SK-N-DZ (cell line): Measurements from ENCODE around the gene HSD17B1. TPM values are rescaled to one million over a fixed set of nuclear protein-coding genes. Genes with fewer than 3 reads are reported as not detected.
"Not testable (repeated sequence)": the region's sequence is repeated elsewhere in the genome, so short reads cannot be mapped to it uniquely, and the experiment has no call there.

Source experiments
- DNase-seq: peaks from one replicate; pipeline ENCODE4 v3.0.0-alpha.2; 2015; ENCODE audit warnings: low spot score
- polyA plus RNA-seq, 2 experiments: library from polyadenylated mRNA; depleted of rRNA; stranded (reverse); fragments of >200 nt; gene quantifications; 2 replicates each; pipeline ENCODE4 v1.2.3, GENCODE V29; 2014

The HSD17B1 gene, protein sequence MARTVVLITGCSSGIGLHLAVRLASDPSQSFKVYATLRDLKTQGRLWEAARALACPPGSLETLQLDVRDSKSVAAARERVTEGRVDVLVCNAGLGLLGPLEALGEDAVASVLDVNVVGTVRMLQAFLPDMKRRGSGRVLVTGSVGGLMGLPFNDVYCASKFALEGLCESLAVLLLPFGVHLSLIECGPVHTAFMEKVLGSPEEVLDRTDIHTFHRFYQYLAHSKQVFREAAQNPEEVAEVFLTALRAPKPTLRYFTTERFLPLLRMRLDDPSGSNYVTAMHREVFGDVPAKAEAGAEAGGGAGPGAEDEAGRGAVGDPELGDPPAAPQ
- 0.33 and 1.2 TPM in 2 replicates for polyA plus RNA-seq (2014; cell fraction: cytosol; rRNA removed)
- 0.76 and 1.3 TPM in 2 replicates for polyA plus RNA-seq (2014; cell fraction: nucleus; rRNA removed)

DNA sequence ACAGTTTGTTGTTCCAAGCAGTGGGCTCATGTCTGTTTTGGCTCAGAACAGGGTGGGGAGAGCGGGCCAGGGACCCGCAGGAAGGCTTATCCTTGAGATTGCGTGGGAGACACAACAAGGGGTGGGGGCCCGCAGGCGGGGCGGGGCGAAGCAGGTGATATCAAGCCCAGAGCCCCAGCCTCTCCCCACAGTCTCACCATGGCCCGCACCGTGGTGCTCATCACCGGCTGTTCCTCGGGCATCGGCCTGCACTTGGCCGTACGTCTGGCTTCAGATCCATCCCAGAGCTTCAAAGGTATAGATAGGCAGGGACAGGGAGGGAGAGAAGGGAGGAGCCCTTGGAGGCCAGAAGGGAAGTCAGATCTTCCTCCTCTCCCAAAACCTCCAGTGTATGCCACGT, at the start of gene HSD17B1:
TSS of gene HSD17B1 (plus strand) at position 188 of the 400 bp plus-strand sequence. CDS start at position 199, 11 bp downstream.
- DNase-seq = not testable (repeated sequence)

DNA sequence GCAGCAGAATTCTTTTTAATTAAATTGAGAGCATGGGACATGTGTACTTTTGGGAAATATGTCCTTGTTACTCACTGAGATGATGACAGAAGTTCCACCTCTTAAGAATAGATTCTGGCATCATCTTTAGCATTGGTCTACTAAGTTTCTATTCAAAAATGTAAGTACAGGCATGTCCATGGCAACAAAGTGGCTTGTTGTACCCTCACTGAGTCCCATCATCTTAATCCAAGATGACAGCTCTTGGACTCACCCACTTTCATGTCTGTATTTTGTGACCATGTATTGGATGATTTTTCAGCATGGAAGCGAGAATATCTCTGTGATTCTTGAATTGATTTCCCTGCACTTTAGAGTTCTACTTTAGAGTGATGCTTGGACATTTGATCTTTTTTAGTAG, 49.8 kb upstream of the HSD17B1 start:
- DNase-seq = no peak

DNA sequence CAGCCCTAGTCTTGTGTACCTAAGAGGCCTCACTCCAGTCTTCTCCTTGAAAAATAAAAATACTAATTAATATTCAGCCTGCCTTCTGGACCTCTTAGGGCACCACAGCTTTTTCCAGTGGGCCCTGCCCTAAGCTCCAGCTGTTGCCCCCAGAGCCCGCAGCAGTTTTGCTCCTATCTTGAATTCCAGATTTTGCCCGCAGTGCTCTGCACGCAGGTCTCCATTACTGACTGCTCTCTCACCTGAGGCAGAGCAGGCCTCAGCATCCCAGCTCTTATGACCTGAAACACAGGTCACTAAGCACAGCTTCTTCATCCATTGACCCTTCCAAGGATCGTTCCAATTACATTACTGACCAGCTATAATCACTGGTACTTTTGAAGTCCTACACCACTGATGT, 45.1 kb upstream of the HSD17B1 start:
- no peak for DNase-seq

DNA sequence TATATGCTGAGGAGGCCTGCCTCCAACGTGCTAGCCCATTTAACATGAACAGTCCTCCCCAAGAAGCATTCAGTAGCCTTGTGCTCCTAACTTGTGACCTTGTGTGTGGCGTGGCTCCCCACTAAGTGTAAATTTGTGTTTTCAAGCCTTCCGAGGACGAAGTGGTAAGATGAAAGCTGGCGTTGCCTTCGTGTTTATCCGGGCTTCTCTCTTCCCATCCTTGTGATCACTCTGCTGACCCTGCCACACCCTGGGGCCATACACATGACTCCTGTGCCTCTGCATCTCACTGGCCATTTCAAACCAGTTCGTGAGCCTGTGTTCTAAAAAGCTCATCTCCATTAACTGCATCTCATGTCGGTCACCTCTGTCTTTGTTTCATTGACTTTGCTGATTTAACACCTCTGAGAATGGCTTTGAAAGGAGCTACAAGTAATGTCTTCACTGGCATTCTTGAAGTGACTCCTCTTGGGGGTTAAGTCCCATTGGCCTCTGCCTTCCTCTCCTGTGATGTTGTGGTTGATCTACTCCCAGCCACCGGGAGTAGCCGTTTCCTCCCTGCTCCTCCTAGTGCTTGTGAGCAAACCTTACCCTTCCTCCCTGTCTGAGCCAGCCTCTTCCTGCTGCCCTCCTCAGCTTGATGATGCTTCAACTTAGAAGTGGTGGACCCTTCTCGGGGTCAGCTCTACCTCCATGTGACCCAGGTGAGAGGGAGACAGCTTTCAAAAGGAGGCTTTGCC, 44.1 kb upstream of the HSD17B1 start:
- no peak for DNase-seq

DNA sequence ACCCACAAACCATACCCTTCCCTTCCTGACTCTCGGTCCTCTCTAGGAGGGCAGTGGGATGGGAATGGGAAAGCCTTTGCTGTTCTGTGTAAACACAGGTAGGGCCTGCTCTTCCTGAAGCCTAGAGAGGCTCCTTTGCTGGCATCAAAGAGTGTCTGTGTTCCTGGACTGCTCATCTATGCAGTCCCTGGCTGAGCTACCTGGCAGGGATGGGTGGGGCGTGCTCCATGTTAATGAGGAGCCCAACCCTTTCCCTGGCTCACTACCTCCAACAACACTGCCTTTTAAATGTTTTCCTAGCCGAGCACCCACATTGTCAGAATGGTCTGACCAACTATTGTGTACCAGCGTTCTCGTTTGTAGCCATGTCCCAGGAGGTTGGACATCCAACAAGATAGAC, 43.3 kb upstream of the HSD17B1 start:
- no peak for DNase-seq

DNA sequence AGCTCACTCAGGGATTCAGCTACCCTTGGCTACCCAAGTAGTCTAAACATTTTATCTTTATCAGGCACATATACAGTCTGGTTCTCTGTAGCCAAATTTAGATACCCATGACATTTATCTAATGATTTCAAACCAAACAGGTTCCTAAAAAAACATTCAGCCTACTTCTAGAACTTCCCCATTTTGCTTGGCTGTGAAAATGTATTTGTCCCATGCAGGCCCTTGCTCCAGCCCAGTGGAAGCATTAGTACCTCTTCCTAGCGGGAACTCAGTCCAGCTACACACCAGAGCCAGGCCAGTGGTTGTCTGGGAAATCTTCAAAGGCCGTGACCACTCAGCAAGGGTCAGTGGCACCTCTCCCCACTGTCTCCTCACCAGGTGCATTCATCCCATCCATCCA, 42.9 kb upstream of the HSD17B1 start:
- no peak for DNase-seq

DNA sequence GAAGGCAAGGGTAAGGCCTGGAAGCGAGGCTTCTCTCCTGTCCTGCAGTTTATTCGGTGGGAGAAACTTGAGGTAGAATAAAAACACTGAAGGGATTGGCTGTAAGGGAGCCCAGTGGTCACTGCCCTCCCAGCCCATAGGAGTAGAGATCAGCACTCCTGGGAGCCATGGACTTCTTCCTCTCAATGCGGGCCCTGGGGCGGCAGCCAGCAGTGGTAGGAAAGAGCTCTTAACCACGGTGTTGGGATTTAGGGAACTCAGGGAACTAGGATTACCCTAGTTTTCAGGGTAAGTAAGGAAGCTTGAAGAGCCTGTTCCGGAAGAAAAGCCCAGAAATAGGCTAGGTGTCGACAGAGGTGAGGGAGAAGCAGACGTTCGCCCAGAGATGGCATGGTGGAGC, 40.5 kb upstream of the HSD17B1 start:
- DNase-seq = no peak

DNA sequence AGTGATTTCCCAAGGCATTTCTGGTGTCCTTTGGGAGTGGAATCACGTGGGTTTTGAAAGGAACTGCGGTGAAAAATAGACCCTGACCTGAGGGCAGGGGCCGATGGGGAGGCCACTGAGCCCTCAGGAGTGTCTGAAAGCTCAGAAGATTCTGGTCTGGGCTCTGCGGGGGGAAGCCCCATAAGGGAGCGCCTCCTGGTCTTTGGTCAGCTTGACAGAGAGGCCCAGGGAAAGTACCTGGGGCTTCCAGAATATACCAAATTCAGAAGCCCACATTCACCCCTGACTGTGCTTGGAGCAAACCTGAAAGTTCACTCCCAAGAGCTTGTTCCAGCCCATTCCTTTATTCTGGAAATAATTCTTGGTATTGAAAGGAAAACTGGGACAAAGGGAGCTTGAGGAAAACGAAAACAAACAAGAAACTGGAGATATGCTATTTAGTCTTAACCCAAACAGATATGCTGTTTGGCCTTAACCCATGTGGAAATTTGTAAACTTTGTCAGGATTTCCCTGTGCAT, 39.9 kb upstream of the HSD17B1 start:
- no peak for DNase-seq

DNA sequence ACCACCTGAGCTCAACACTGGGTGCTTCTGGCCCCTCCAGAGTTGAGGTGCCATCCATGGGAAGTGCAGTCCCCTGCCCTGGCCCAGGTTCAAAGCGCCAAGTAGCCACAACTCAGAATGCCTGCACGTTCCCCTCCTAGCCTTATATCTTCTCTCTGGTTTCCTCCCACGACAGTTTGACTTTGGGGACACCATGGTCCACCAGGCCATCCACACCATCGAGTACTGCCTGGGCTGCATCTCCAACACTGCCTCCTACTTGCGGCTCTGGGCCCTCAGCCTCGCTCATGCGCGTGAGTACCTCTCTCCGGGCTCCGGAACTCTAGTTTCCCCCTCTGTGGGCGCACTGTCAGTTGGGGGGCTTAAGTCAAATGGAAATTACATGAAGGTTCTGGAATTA, 39.0 kb upstream of the HSD17B1 start:
- DNase-seq = no peak

DNA sequence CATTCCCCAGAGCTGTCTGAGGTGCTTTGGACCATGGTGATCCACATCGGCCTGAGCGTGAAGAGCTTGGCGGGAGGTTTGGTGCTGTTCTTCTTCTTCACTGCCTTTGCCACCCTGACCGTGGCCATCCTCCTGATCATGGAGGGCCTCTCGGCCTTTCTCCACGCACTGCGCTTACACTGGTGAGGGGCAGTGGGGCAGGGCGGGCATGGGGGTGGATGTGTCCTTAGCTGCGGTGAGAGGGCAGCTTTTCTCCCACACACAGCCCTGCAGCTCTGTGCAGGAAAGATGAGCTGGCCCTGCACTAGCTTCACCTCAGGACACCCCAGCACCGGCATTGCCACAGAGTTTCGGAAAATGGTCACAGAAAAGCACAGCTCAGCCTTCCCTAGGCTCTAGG, 38.4 kb upstream of the HSD17B1 start:
- no peak for DNase-seq

DNA sequence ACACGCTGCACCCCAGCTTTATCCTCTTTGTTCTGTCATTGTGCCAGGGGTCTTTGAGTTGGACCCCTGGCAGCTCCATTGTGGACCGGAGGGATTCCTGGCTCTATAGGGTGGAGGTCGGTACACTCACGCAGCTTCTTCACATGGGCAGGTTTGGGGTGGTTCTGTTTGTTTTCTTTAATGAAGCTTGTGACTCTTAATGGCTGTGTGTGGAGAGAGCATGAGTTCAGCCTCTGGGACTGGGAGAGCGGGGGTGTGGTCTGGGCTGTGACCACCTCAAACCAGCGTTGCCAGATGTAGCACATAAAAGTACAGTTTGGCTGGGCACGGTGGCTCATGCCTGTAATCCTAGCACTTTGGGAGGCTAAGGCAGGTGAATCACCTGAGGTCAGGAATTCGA, 37.9 kb upstream of the HSD17B1 start:
- DNase-seq = no peak

DNA sequence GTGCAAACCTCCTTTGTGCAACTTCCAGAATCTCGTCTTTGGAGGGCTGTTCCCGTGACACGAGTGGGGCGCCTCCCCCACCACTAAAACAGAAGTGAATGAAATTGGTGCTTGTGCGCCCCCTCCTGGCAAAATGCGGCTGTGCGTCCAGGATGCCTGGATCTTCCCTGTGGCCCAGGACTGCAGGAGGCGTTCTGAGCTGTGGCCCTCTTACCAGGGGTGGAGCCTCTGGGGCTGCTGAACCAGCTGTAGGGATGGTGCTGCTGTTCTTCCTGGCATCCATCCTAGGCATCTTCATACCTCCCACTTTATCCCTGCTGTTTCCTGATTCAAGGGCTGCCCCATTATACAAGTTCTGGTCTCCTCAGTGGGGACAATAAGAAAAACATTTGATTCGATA, 35.2 kb upstream of the HSD17B1 start:
- peak; percentile 63 for DNase-seq

DNA sequence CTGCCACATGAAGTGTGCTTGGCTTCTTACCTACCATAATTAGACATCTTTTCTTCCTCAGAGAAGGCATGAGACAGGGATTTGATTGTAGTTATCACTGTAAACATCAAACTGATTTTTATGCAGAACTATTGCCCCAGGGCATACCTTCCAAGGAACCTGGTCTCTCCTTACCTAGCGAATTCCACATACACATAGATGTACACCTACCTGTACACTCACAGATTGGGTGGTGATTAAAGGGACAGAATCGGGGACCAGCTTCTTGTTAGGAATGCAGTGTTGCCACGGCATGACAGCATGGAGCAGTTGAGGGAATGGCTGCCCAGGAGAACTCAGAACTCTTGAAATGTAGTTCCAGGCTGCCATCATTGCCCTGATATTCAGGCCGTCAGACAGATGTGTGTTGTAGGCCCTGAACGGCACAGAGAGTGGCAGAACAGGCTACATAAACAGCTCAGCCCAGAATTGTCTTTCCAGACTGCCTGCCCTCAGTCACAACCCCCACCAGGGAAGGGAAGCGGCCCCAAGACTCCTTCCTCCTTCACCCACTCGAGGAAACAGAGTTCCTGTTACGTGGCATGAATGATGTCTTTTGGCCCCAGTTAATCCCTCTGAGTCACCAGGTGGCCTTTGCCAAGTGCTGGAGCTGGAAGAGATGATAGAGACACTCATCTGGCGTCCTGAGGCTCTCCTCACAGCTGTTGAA, 34.5 kb upstream of the HSD17B1 start:
- no peak for DNase-seq

DNA sequence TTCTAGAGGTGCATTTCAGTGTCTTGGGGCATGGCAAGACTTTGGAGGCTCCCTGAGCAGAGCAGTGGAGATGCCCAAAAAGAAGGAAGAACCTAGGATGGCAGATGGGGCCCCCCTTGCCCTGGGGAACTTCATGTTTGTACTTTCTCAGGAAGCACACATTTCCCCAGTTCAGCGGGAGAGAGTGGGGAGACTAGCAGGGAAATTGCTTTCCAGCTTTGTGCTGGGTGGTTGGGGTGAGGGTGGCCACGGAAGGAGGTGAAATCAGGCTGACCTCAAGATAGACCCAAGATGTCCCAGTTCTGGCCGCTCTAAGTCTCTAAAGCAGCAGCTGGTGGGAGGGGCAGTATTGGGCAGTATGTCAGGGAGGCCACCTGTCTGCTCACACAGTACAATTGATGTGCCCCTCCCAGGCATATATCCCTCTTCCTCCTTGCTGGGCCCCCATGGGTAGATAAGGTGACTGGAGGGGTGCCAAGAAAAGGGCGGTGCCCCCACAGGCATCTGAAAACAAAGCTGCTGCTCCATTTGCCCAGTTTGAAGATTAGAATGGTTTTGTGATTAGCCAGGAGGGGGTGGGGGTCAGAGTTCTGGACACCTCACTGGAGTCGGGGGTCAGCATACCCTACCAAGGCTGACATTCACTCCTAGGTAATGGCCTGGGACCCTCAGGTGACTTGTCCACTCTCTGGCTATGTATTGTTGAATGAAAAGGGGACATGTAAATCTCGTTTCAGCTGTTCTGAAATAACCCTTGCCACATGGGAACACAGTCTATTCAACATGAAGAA, 33.8 kb upstream of the HSD17B1 start:
- DNase-seq = no peak

DNA sequence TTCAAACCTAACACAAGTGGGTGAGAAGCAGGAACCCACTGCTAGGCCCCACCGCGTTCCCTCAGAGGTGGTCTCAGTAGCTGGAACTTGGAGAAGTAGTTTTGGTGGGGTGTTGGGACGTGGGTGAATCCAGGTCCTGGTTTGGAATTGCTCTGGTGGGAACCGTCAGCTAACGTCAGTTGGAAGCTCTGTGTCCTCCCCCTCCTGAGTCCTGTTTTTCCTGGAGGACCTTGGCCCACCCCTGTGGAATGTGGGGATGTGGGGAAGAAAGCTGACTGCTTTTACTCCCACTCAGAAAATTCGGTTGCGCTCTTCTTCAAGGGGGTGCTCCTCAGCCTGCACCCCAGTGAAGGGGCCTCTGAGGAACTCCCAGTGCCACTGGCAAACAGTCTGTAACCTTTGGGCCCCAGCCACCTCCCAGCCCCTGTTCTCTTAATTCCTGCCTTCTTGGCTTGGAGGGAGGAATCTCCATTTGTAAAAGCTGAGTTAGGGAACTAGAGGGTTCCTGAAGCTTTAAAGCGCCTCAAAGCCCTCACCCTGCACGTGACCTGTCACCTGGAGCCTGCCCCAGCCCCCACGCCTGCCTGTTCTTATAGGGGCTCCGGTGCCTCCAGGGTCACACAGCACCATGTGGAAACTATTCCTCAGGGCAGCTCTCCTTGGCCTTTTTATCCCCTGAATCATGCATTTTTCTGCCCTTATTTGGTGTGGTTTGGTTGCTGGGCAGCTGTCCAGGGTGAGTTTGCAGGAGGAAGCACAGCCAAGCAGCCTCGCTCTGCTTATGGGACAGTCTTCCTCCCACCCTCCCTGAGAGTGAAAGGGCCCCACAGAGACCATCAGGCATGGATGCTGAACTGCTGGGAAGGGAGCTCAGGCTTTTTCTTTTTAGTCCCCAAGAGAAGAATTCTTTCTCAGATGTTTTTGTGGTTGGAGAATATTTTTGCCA, 32.9 kb upstream of the HSD17B1 start:
- DNase-seq = no peak

DNA sequence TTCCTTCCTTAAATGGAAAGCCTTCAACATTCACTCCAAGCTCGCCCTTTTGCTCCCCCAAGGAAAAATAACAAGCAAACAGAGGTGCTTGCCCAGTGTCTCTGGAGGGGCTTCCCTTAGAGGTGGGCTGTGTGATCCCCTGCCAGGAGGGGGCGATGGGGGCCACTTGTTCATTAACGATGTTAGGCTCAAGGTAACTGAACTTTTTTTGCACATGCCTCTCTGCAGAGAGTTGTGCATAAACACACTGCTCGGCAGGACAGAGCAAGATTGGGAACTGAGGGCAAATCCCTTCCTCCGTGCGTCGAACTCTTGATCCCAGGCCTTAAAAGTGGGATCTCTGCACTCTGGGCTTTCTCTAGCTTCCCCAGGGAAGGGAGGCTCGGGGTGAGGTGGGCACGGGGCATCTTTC, 32.2 kb upstream of the HSD17B1 start:
- no peak for DNase-seq

DNA sequence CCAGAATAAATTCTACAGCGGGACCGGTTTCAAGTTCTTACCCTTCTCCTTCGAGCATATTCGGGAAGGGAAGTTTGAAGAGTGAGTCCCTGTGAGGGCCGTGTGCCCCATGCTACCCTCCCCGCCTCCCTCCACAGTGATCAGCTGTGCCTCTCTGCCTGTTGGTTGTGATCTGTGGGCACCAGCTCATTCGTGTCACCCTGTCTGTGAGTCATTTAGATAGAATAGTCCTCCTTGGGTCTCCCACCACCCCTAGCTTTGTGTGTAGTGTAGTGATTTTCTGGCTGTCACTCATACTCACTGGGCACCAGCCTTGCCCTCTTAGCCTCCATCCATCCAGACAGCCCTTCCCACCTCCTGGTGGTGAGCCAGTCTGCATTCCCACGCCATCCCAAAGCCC, 31.7 kb upstream of the HSD17B1 start:
- no peak for DNase-seq

DNA sequence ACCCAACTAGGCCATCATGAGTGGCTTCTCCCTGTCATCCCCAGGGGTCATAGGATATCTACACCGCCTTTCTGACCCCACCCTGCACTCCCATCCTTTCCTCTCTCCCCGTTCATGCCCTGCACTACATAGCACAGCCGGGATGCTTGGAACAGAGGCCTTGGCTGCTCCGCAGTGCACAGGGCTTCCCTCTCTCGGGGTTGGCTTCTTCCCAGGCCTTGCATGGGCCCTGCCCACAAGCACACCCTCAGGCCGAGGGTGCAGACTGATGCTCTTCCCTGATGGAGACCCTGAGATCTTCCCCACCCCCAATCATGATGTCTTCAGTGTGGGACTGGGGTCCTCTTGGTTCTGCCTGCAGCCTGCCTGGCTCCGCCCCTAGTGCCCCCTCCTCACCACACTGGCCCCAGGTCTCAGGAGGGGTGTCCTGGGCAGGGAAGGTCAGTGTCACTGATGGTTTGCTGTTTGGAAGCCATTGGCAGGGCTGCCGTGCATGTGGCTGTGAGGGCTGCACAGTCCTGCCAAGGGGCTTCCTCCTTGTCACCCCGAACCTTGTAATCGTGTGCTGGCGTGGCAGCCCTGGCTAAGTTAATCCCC, 31.0 kb upstream of the HSD17B1 start:
- no peak for DNase-seq

DNA sequence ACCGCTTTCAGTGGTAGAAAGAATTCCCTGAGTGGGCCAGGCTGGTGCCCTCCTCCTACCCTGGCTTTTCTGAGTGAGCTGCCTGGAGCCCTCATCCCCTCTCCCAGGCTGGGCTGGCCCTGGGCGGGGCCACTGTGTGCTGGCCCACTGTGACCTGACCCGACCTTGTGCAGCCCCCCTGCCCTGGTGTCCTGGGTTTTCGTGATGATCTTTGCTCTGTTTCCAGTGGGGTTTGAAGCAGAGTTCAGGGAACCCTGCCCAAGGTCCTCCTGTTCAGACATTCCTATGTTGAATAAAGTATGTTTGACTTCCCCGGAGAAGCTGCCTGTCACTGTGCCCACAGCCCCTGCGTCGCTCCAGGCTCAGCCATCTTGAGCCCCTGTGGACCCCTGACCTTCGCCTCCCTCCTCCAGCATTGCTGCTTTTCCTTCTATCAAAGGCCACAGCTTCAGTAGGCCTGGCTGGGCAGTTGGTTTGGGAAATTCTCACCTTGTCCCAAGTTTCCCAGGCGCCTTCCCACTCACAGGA, 30.4 kb upstream of the HSD17B1 start:
- DNase-seq = no peak
